Smooth muscle cell (in vitro differentiated cells): ENCODE measurements around the gene PTPN20. TPM values are rescaled to one million over a fixed set of nuclear protein-coding genes. Genes with fewer than 3 reads are reported as not detected.

Experiments used
- DNase-seq: peaks from one replicate; lab custom pipeline; 2025; ENCODE audit not compliant: unreplicated experiment; lab: John Stamatoyannopoulos, UW
- H2AFZ ChIP-seq: fragments of 200-600 bp; sonication (generic); 2 replicates; pipeline ENCODE4 v1.6.0; 2016; ENCODE audit warnings: antibody characterized with exemption, low read depth, mild to moderate bottlenecking
- H3F3A ChIP-seq: fragments of 200-600 bp; sonication (generic); 2 replicates; pipeline ENCODE4 v1.6.0; 2017; ENCODE audit warnings: antibody characterized with exemption, low read depth
- H3K27ac ChIP-seq: fragments of 200-600 bp; sonication (generic); 2 replicates; pipeline ENCODE4 v1.5.1; 2016; ENCODE audit warnings: low read depth, mild to moderate bottlenecking
- H3K27me3 ChIP-seq: fragments of 200-600 bp; sonication (generic); 2 replicates; pipeline ENCODE4 v1.6.1; 2016; ENCODE audit warnings: low read depth, mild to moderate bottlenecking
- H3K36me3 ChIP-seq: fragments of 200-600 bp; sonication (generic); 2 replicates; pipeline ENCODE4 v1.5.1; 2016; ENCODE audit warnings: low read depth
- H3K4me1 ChIP-seq: fragments of 200-600 bp; sonication (generic); 2 replicates; pipeline ENCODE4 v1.5.1; 2016; ENCODE audit warnings: low read depth
- H3K4me2 ChIP-seq: fragments of 200-600 bp; sonication (generic); 2 replicates; pipeline ENCODE4 v1.6.0; 2016; ENCODE audit warnings: mild to moderate bottlenecking
- H3K4me3 ChIP-seq: fragments of 200-600 bp; sonication (generic); 2 replicates; pipeline ENCODE4 v1.5.1; 2016; ENCODE audit warnings: mild to moderate bottlenecking
- H3K79me2 ChIP-seq: fragments of 200-600 bp; sonication (generic); 2 replicates; pipeline ENCODE4 v1.6.0; 2016; ENCODE audit warnings: low read depth, mild to moderate bottlenecking
- H3K9ac ChIP-seq: fragments of 200-600 bp; sonication (generic); 2 replicates; pipeline ENCODE4 v1.6.0; 2016; ENCODE audit warnings: low read depth
- H3K9me3 ChIP-seq: fragments of 200-600 bp; sonication (generic); replicated peaks from 2 replicates; pipeline ENCODE4 v1.5.1; 2016; ENCODE audit warnings: low read depth
- H4K20me1 ChIP-seq: fragments of 200-600 bp; sonication (generic); 2 replicates; pipeline ENCODE4 v1.6.0; 2016; ENCODE audit warnings: low read depth
- WGBS: methylation state at CpG from one replicate; pipeline ENCODE4 v1.1.7; 2016; ENCODE audit warnings: low lambda C conversion rate; 5-methylcytosine and 5-hydroxymethylcytosine counted together
- polyA plus RNA-seq: library from polyadenylated mRNA; unstranded; fragments of >200 nt; fragmentation: Nextera tagmentation; extraction: Ambion mirVana; gene quantifications from 2 replicates; pipeline ENCODE4 v1.2.1, GENCODE V29; 2016
- total RNA-seq: library from RNA; depleted of rRNA; stranded (reverse); fragments of >200 nt; gene quantifications from 2 replicates; pipeline ENCODE4 v1.2.3, GENCODE V29; 2014
- TF ChIP-seq, protein P1 (sequence below): fragments of 200-600 bp; sonication (generic); IDR thresholded peaks from 2 replicates; pipeline ENCODE4 v1.5.1; 2017; ENCODE audit warnings: borderline replicate concordance, mild to moderate bottlenecking, antibody characterized with exemption; ENCODE audit not compliant: insufficient read depth, poor library complexity, severe bottlenecking

The PTPN20 gene
- total and polyA plus RNA-seq, 2 experiments from 2014 or later, result not detected

DNA sequence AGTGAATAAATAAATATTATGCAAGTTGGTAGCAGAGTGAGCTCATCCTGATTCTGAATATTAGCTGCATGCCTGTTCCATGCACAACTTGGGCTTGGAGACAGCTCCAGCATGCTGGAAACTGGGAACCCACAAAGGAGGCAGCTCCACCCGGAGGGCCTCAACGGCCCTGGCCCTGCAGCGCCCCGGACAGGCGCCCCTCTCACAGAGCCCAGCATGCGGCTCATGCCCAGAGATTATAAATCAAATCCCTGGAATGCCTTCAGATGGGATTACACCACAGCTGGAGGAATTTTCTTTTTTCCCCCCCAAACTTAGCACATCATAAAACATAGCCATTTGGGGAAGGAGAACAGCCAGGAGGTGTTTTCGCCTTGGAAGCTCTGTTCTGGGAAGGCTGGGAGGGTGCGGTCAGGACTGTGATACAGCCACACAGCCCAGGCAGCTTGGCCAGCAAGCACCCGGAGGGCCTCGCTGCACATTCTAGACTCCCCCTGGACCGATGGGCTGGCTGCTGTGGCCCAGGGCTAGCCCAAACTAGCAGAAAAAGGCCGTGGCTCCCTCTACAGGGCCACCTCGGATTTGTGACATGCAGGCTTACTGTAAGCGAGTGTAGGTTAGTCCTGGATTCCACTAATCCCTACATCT lies 102.4 kb downstream of the PTPN20 start:
- no peak overlapping the region for H3K27ac ChIP-seq
- H3K4me1 ChIP-seq, result no peaks in the 10 kb centered on the region
- no peaks in the 10 kb centered on the region for H3K79me2 ChIP-seq
- H3F3A ChIP-seq, result no peaks in the 10 kb centered on the region
- H3K27me3 ChIP-seq, result peaks cover 3% of the 10 kb centered on the region
- H3K9me3 ChIP-seq, result no peaks in the 10 kb centered on the region
- TF ChIP-seq, protein P1, sequence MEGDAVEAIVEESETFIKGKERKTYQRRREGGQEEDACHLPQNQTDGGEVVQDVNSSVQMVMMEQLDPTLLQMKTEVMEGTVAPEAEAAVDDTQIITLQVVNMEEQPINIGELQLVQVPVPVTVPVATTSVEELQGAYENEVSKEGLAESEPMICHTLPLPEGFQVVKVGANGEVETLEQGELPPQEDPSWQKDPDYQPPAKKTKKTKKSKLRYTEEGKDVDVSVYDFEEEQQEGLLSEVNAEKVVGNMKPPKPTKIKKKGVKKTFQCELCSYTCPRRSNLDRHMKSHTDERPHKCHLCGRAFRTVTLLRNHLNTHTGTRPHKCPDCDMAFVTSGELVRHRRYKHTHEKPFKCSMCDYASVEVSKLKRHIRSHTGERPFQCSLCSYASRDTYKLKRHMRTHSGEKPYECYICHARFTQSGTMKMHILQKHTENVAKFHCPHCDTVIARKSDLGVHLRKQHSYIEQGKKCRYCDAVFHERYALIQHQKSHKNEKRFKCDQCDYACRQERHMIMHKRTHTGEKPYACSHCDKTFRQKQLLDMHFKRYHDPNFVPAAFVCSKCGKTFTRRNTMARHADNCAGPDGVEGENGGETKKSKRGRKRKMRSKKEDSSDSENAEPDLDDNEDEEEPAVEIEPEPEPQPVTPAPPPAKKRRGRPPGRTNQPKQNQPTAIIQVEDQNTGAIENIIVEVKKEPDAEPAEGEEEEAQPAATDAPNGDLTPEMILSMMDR, result no peak
- peak overlapping the region; percentile 15 for H3K4me2 ChIP-seq
- H3K9ac ChIP-seq, result no peak overlapping the region
- no peak overlapping the region for H2AFZ ChIP-seq
- DNase-seq, result no peak
- H3K4me3 ChIP-seq, result no peak overlapping the region
- H4K20me1 ChIP-seq, result no peaks in the 10 kb centered on the region
- H3K36me3 ChIP-seq, result no peaks in the 10 kb centered on the region
- 62% methylated on average over 14 of the region's 14 CpGs for WGBS

DNA sequence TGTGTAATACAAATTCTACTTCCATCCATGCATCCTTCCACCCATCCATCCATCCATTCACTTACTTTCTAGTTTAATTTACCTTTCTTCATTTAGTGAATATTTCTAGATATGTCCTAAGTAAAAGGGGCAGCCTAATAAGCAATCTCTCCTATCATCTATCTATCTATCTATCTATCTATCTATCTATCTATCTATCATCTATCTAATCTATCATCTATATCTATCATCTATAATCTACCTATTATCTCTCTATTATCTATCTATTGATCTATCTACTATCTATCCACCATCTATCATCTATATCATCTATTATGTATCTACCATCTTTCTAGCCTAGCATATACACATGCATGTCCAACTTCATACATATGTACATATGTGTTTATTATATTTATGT lies 104.2 kb downstream of the PTPN20 start:
- no peak overlapping the region for H3K4me2 ChIP-seq
- H3K27me3 ChIP-seq, result no peaks in the 10 kb centered on the region
- H3K36me3 ChIP-seq, result no peaks in the 10 kb centered on the region
- H3K79me2 ChIP-seq, result no peaks in the 10 kb centered on the region
- DNase-seq, result no peak
- H3K4me3 ChIP-seq, result no peak overlapping the region
- TF ChIP-seq, protein P1, result no peak
- no peaks in the 10 kb centered on the region for H4K20me1 ChIP-seq
- H2AFZ ChIP-seq, result no peak overlapping the region
- H3K27ac ChIP-seq, result no peak overlapping the region
- H3K9me3 ChIP-seq, result no peaks in the 10 kb centered on the region
- no peaks in the 10 kb centered on the region for H3F3A ChIP-seq
- no peak overlapping the region for H3K9ac ChIP-seq
- H3K4me1 ChIP-seq, result no peaks in the 10 kb centered on the region

DNA sequence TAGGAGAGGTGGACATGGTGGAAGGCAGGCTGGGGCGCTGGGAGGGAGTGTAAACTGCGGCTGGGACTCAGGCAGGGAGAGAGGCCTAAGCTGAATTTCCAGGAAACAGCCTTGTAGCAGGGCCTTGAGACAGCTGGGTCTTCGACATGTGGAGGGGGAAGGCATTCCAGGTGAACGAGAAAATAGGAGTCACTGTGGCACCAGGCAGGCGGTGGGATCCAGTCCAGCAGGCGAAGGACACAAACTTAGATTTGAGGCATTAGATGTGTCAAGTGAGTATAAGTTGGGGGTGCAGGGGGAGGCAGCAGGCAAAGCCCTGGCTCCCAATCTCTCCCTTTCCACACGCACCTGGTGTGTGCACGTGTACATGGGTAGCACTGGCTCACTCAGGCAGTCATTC lies 105.3 kb downstream of the PTPN20 start:
- no peaks in the 10 kb centered on the region for H4K20me1 ChIP-seq
- WGBS, result 97% methylated on average over 8 of the region's 8 CpGs

More for the DNA sequence above, 105.3 kb downstream of the PTPN20 start:
- H3K36me3 ChIP-seq, result no peaks in the 10 kb centered on the region
- no peak overlapping the region for H3K27ac ChIP-seq
- no peak overlapping the region for H3K9ac ChIP-seq
- DNase-seq, result no peak
- no peak overlapping the region for H3K4me2 ChIP-seq
- TF ChIP-seq, protein P1, result no peak
- no peaks in the 10 kb centered on the region for H3K4me1 ChIP-seq
- no peaks in the 10 kb centered on the region for H3K9me3 ChIP-seq
- H3K4me3 ChIP-seq, result no peak overlapping the region
- no peak overlapping the region for H2AFZ ChIP-seq
- H3K79me2 ChIP-seq, result no peaks in the 10 kb centered on the region
- no peaks in the 10 kb centered on the region for H3F3A ChIP-seq
- no peaks in the 10 kb centered on the region for H3K27me3 ChIP-seq
